PC-9 (cell line): ENCODE data around the gene ANXA7. TPM values are rescaled to one million over a fixed set of nuclear protein-coding genes. Genes with fewer than 3 reads are reported as not detected.

Experiments used
- BruUV-seq: library from RNA; stranded (reverse); fragments of 400-500 nt; replicated peaks from 2 replicates; lab custom pipeline; 2021; lab: Mats Ljungman, UMichigan
- CTCF ChIA-PET: fragments of 300-600 bp; sonication (Branson Sonifier 250); formaldehyde crosslinking; loops from one replicate; lab custom pipeline; 2022; ENCODE audit warnings: antibody characterized with exemption; lab: Charles Lee
- POLR2A ChIA-PET: fragments of 300-600 bp; sonication (Branson Sonifier 250); formaldehyde crosslinking; loops from one replicate; lab custom pipeline; 2022; ENCODE audit warnings: antibody characterized with exemption; ENCODE audit not compliant: unreplicated experiment; lab: Charles Lee
- DNase-seq, 2 experiments: peaks; one replicate each; pipeline versions ENCODE4 v3.0.0 to v3.0.0-alpha.2; 2015 to 2022; ENCODE audit warnings: mixed read lengths in 1 of 2
- H2AFZ ChIP-seq: fragments of 200-600 bp; sonication (generic); 2 replicates; pipeline ENCODE4 v1.8.1; 2017; ENCODE audit warnings: antibody characterized with exemption
- H3F3A ChIP-seq: fragments of 200-600 bp; sonication (generic); 2 replicates; pipeline ENCODE4 v1.8.1; 2017; ENCODE audit warnings: antibody characterized with exemption, mild to moderate bottlenecking, low read depth; ENCODE audit not compliant: insufficient read depth
- H3K27ac ChIP-seq: fragments of 200-600 bp; sonication (generic); 2 replicates; pipeline ENCODE4 v1.6.1; 2016; ENCODE audit warnings: mixed run types
- H3K27me3 ChIP-seq: fragments of 200-600 bp; sonication (generic); 2 replicates; pipeline ENCODE4 v1.6.1; 2016; ENCODE audit warnings: low read depth, mixed run types; ENCODE audit not compliant: insufficient read depth
- H3K36me3 ChIP-seq: fragments of 200-600 bp; sonication (generic); 2 replicates; pipeline ENCODE4 v1.6.1; 2016; ENCODE audit warnings: low read depth, mixed run types
- H3K4me1 ChIP-seq: fragments of 200-600 bp; sonication (generic); replicated peaks from 2 replicates; pipeline ENCODE4 v1.6.1; 2016; ENCODE audit warnings: mixed run types; ENCODE audit not compliant: insufficient read depth
- H3K4me2 ChIP-seq: fragments of 200-600 bp; sonication (generic); 2 replicates; pipeline ENCODE4 v1.6.1; 2017; ENCODE audit warnings: mixed run types
- H3K4me3 ChIP-seq: fragments of 200-600 bp; sonication (generic); 2 replicates; pipeline ENCODE4 v1.6.1; 2016; ENCODE audit warnings: mixed run types
- H3K79me2 ChIP-seq: fragments of 200-600 bp; sonication (generic); 2 replicates; pipeline ENCODE4 v1.6.1; 2017; ENCODE audit warnings: low read depth, mixed run types
- H3K9me2 ChIP-seq: fragments of 200-600 bp; sonication (generic); 2 replicates; pipeline ENCODE4 v1.8.1; 2017; ENCODE audit warnings: mild to moderate bottlenecking; ENCODE audit not compliant: insufficient read depth
- H3K9me3 ChIP-seq: fragments of 200-600 bp; sonication (generic); 2 replicates; pipeline ENCODE4 v1.8.1; 2016; ENCODE audit warnings: low read depth; ENCODE audit not compliant: insufficient read depth
- H4K20me1 ChIP-seq: fragments of 200-600 bp; sonication (generic); 2 replicates; pipeline ENCODE4 v1.8.1; 2017; ENCODE audit not compliant: insufficient read depth
- CTCF ChIP-seq: fragments of 200-600 bp; sonication (generic); conservative IDR thresholded peaks from 2 replicates; pipeline ENCODE4 v1.6.1; 2017; ENCODE audit warnings: mixed run types, antibody characterized with exemption, mild to moderate bottlenecking, moderate library complexity
- EZH2 ChIP-seq: fragments of 200-600 bp; sonication (generic); IDR thresholded peaks from 2 replicates; pipeline ENCODE4 v1.8.0; 2017; ENCODE audit warnings: antibody characterized with exemption, low read depth
- intact Hi-C: fragments of 100-400 bp; cut with micrococcal nuclease; formaldehyde crosslinking; loops from one replicate; pipeline ENCODE4 v1.10.0; 2022; ENCODE audit not compliant: unreplicated experiment
- total RNA-seq: library from RNA; stranded (reverse); gene quantifications from 2 replicates; pipeline ENCODE4 v1.2.3, GENCODE V29; 2021

The ANXA7 gene
- total RNA-seq, 1 experiment from 2014 or later, result 154 TPM

- Histone ChIP-seq H2AFZ (no peak overlapping the region), H3K27ac (no peak overlapping the region), H3K9me2 (no peaks in the 10 kb centered on the region), H4K20me1 (no peaks in the 10 kb centered on the region), H3K9me3 (no peaks in the 10 kb centered on the region), H3K4me3 (no peak overlapping the region), H3K4me2 (no peak overlapping the region), H3K27me3 (no peaks in the 10 kb centered on the region), H3F3A (peaks cover 37% of the 10 kb centered on the region), H3K79me2 (no peaks in the 10 kb centered on the region), H3K36me3 (peaks cover 5% of the 10 kb centered on the region; the same call in 1 of the 2 replicates), H3K4me1 (no peaks in the 10 kb centered on the region)
- ChIA-PET POLR2A (no interaction called here), CTCF (no interaction called here)
- no TSS peak for BruUV-seq
- no peak for DNase-seq
- TF ChIP-seq EZH2 (no peak), CTCF (no peak)
- intact Hi-C loops, result no loop called here
Observed at GRCh38 chr10:73366381-73367298, 47.2 kb downstream of the ANXA7 start.

- H3K9me3 ChIP-seq, result no peaks in the 10 kb centered on the region
- peaks cover 5% of the 10 kb centered on the region; the same call in 1 of the 2 replicates for H3K36me3 ChIP-seq
- CTCF ChIA-PET, result no interaction called here
- POLR2A ChIA-PET, result no interaction called here
- no peak overlapping the region for H3K4me2 ChIP-seq
- H3K27ac ChIP-seq, result no peak overlapping the region
- H3K9me2 ChIP-seq, result no peaks in the 10 kb centered on the region
- no peaks in the 10 kb centered on the region for H4K20me1 ChIP-seq
- no peak overlapping the region for H2AFZ ChIP-seq
- H3K79me2 ChIP-seq, result no peaks in the 10 kb centered on the region
- no peaks in the 10 kb centered on the region for H3K4me1 ChIP-seq
- peaks cover 37% of the 10 kb centered on the region for H3F3A ChIP-seq
- TF ChIP-seq EZH2, result no peak
- BruUV-seq, result no TSS peak
- H3K27me3 ChIP-seq, result no peaks in the 10 kb centered on the region
- DNase-seq, result no peak
- intact Hi-C loops, result no loop called here
- no peak overlapping the region for H3K4me3 ChIP-seq
Observed at GRCh38 chr10:73364964-73365363, 48.9 kb downstream of the ANXA7 start.

- H3K9me3 ChIP-seq, result no peaks in the 10 kb centered on the region
- BruUV-seq, result no TSS peak
- H4K20me1 ChIP-seq, result no peaks in the 10 kb centered on the region
- POLR2A ChIA-PET, result interaction anchor here (1.4 kb wide), 1 partner anchor 113 kb away, joined by 10 read pairs; the partner anchor contains the start of gene DNAJC9
- H3K79me2 ChIP-seq, result no peaks in the 10 kb centered on the region
- no peak for TF ChIP-seq CTCF
- no peak for TF ChIP-seq EZH2
- H3K36me3 ChIP-seq, result no peaks in the 10 kb centered on the region
- no peaks in the 10 kb centered on the region for H3K9me2 ChIP-seq
- H3K27me3 ChIP-seq, result no peaks in the 10 kb centered on the region
- intact Hi-C loops, result loop anchor here (2.0 kb wide), 2 partner anchors 97 to 113 kb away; partner anchors contain the start of gene DNAJC9
- peak overlapping the region; percentile 89; the same call in 1 of the 2 replicates for H2AFZ ChIP-seq
- peak overlapping the region; percentile 89 for H3K4me2 ChIP-seq
- DNase-seq, result no peak
- peaks cover 5% of the 10 kb centered on the region; the same call in 1 of the 2 replicates for H3K4me1 ChIP-seq
- CTCF ChIA-PET, result no interaction called here
- peaks cover 19% of the 10 kb centered on the region; the same call in 1 of the 2 replicates for H3F3A ChIP-seq
- H3K4me3 ChIP-seq, result peak overlapping the region; percentile 61; the same call in 1 of the 2 replicates
- H3K27ac ChIP-seq, result no peak overlapping the region
Observed at GRCh38 chr10:73359492-73359891, 54.4 kb downstream of the ANXA7 start.
